ENCODE results near the gene CEP164. TPM values are rescaled to one million over a fixed set of nuclear protein-coding genes. Genes with fewer than 3 reads are reported as not detected.

Gene CEP164
- total and polyA plus RNA-seq, 4 experiments from 2014 or later: 12.7 to 42.5 (median 33.2) TPM

- Histone ChIP-seq H3K36me3 (ENCODE audit: insufficient read depth, low read length) (peaks cover 35% of the 10 kb centered on the region), H3K4me3 (ENCODE audit: low read length in 2 of 2) (no peak overlapping the region), H3K27me3 (ENCODE audit: insufficient read depth, low read length) (no peaks in the 10 kb centered on the region), H3K4me1 (ENCODE audit: insufficient read depth, low read length) (peaks cover 44% of the 10 kb centered on the region), H3K27ac (ENCODE audit: low read depth, low read length) (no peak overlapping the region), H3K9me3 (ENCODE audit: control insufficient read depth in 1 of 2, low read length in 2 of 2) (no peaks in the 10 kb centered on the region)
- Mint-ChIP-seq H3K27me3 (no peaks in the 10 kb centered on the region), H3K27ac (no peak overlapping the region), H3K4me1 (peaks cover 42 to 80% (median 62%) of the 10 kb centered on the region in 4 donors), H3K4me3 (no peak overlapping the region), H3K36me3 (peaks cover 57 to 69% of the 10 kb centered on the region in 2 donors), H3K9me3 (no peaks in the 10 kb centered on the region)
- CTCF ChIA-PET (ENCODE audit: partially characterized antibody): no interaction called here
- POLR2A ChIA-PET (ENCODE audit: partially characterized antibody): interaction anchor here (1.5 to 1.8 kb wide), 3 partner anchors 9 to 53 kb away, joined by 4 to 5 read pairs (median 4); partner anchors contain the start of genes CEP164 and PCSK7
- intact Hi-C loops (cut with micrococcal nuclease): no loop called here
- DNase-seq: no peak
These were observed 43.6 kb upstream of the CEP164 start for GRCh38 chr11:117284053-117284452.

DNA sequence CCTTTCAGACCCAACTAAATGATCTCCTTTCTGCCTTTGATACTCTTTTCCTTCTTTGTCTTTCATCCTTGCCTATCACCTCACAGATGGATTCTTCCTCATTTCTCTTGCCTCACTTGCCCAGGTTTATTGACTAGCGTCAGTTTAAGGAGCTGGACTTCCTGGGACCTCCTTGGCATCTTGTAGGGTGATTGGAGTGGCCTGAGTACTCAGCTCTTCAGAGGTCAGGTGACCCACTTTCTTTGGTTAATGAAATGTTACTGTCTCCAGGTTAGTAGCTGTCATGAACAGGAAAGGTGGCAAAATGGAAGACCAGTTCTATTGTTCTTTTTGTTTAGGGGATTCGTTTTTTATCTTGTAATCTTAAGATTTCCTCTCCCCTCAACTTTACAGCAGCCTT lies 41.1 kb upstream of the CEP164 start:
- POLR2A ChIA-PET (ENCODE audit: partially characterized antibody): interaction anchor here (1.5 to 1.6 kb wide), 2 partner anchors 41 to 55 kb away, joined by 6 to 8 read pairs; partner anchors contain the start of genes CEP164, PCSK7 and RNF214
- Histone ChIP-seq H3K36me3 (ENCODE audit: insufficient read depth, low read length) (peaks cover 35% of the 10 kb centered on the region), H3K4me3 (ENCODE audit: low read length in 2 of 2) (no peak overlapping the region), H3K27ac (ENCODE audit: low read depth, low read length) (no peak overlapping the region), H3K9me3 (ENCODE audit: control insufficient read depth in 1 of 2, low read length in 2 of 2) (no peaks in the 10 kb centered on the region), H3K4me1 (ENCODE audit: insufficient read depth, low read length) (peaks cover 19% of the 10 kb centered on the region), H3K27me3 (ENCODE audit: insufficient read depth, low read length) (no peaks in the 10 kb centered on the region)
- Mint-ChIP-seq H3K27ac (peak overlapping the region; percentile 1 to 76 (median 59)), H3K9me3 (no peaks in the 10 kb centered on the region), H3K27me3 (no peaks in the 10 kb centered on the region), H3K4me1 (peaks cover 25 to 55% (median 44%) of the 10 kb centered on the region in 4 donors), H3K4me3 (no peak overlapping the region), H3K36me3 (peaks cover 71 to 73% of the 10 kb centered on the region in 2 donors)
- CTCF ChIA-PET (ENCODE audit: partially characterized antibody): interaction anchor here (0.9 to 1.6 kb wide), 3 partner anchors 40 to 71 kb away, joined by 3 to 5 read pairs (median 3); no protein-coding TSS in a partner anchor
- intact Hi-C loops (cut with micrococcal nuclease): no loop called here
- no peak for DNase-seq

- peaks cover 8% of the 10 kb centered on the region for H3K4me1 ChIP-seq (ENCODE audit: insufficient read depth, low read length)
- no peak for DNase-seq
- no peak overlapping the region for H3K4me3 ChIP-seq (ENCODE audit: low read length in 2 of 2)
- Mint-ChIP-seq H3K4me3 (no peak overlapping the region), H3K27ac (peak overlapping the region; percentile 16 to 71 (median 60)), H3K27me3 (no peaks in the 10 kb centered on the region), H3K9me3 (no peaks in the 10 kb centered on the region), H3K36me3 (peaks cover 61 to 63% of the 10 kb centered on the region in 2 donors), H3K4me1 (peaks cover 14 to 44% (median 34%) of the 10 kb centered on the region in 4 donors)
- intact Hi-C loops (cut with micrococcal nuclease): no loop called here
- no peaks in the 10 kb centered on the region for H3K9me3 ChIP-seq (ENCODE audit: control insufficient read depth in 1 of 2, low read length in 2 of 2)
- ChIA-PET POLR2A (ENCODE audit: partially characterized antibody) (interaction anchor here (0.9 to 4.7 kb wide), 3 partner anchors 7 to 40 kb away, joined by 3 to 19 read pairs (median 4); partner anchors contain the start of gene CEP164), CTCF (ENCODE audit: partially characterized antibody) (no interaction called here)
- H3K27me3 ChIP-seq (ENCODE audit: insufficient read depth, low read length): no peaks in the 10 kb centered on the region
- no peak overlapping the region for H3K27ac ChIP-seq (ENCODE audit: low read depth, low read length)
- peaks cover 30% of the 10 kb centered on the region for H3K36me3 ChIP-seq (ENCODE audit: insufficient read depth, low read length)
These were observed 40.0 kb upstream of the CEP164 start for GRCh38 chr11:117287668-117288067.

GRCh38 chr11:117289795-117290194 lies 37.9 kb upstream of the CEP164 start:
- Mint-ChIP-seq H3K27ac (peak overlapping the region in 2 of 7 donors; percentile 10 to 18), H3K9me3 (no peaks in the 10 kb centered on the region), H3K4me1 (peaks cover 10 to 35% (median 28%) of the 10 kb centered on the region in 4 donors), H3K4me3 (no peak overlapping the region), H3K36me3 (peaks cover 54% of the 10 kb centered on the region in 2 donors), H3K27me3 (no peaks in the 10 kb centered on the region)
- no peak overlapping the region for H3K27ac ChIP-seq (ENCODE audit: low read depth, low read length)
- no peaks in the 10 kb centered on the region for H3K9me3 ChIP-seq (ENCODE audit: control insufficient read depth in 1 of 2, low read length in 2 of 2)
- POLR2A ChIA-PET (ENCODE audit: partially characterized antibody): interaction anchor here (4.7 kb wide), 1 partner anchor 9 kb away, joined by 19 read pairs; no protein-coding TSS in a partner anchor
- H3K4me3 ChIP-seq (ENCODE audit: low read length in 2 of 2): no peak overlapping the region
- H3K36me3 ChIP-seq (ENCODE audit: insufficient read depth, low read length): peaks cover 17% of the 10 kb centered on the region
- CTCF ChIA-PET (ENCODE audit: partially characterized antibody): no interaction called here
- H3K4me1 ChIP-seq (ENCODE audit: insufficient read depth, low read length): peaks cover 6% of the 10 kb centered on the region
- no peaks in the 10 kb centered on the region for H3K27me3 ChIP-seq (ENCODE audit: insufficient read depth, low read length)
- DNase-seq: no peak
- intact Hi-C loops (cut with micrococcal nuclease): no loop called here

DNA sequence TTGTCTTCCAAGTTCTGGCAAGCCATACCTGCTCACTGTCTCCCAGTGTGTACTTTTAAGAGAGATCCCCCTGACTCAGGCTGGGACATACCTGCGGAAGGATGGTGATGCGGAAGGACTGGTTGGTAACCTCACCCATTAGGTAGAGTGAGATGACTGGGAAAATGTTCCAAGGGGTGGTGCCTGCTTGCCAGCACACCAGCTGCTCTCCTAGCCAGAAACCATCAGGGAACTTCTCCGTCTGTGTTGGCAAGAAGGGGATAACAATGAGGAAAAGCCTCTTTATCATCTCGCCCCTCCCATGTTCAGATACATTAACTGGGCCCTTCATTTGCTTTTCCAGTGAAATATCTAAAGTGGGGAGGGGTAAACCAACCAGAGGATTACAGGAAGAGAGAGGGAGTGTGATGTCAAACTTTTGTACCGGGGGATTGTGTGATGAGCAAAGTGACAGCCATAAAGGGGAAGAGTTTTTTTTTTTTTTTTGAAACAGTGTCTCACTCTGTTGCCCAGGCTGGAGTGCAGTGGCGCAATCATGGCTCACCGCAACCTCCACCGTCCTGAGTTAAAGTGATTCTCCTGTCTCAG lies 36.8 kb upstream of the CEP164 start, which contains the start of gene BACE1-AS:
BACE1-AS (plus strand) TSS at position 538 of the 588 bp plus-strand sequence.
- Histone ChIP-seq H3K9me3 (ENCODE audit: control insufficient read depth in 1 of 2, low read length in 2 of 2) (no peaks in the 10 kb centered on the region), H3K27ac (ENCODE audit: low read depth, low read length) (no peak within 1 kb of the TSS), H3K4me3 (ENCODE audit: low read length in 2 of 2) (no peak within 1 kb of the TSS), H3K4me1 (ENCODE audit: insufficient read depth, low read length) (peaks cover 6% of the 10 kb centered on the region), H3K36me3 (ENCODE audit: insufficient read depth, low read length) (peaks cover 7% of the 10 kb centered on the region), H3K27me3 (ENCODE audit: insufficient read depth, low read length) (no peaks in the 10 kb centered on the region)
- ChIA-PET POLR2A (ENCODE audit: partially characterized antibody) (interaction anchor here (0.9 to 4.7 kb wide), 3 partner anchors 11 to 60 kb away, joined by 3 to 19 read pairs (median 3); no protein-coding TSS in a partner anchor), CTCF (ENCODE audit: partially characterized antibody) (no interaction called here)
- DNase-seq: no peak
- intact Hi-C loops (cut with micrococcal nuclease): no loop called here
- Mint-ChIP-seq H3K27me3 (no peaks in the 10 kb centered on the region), H3K4me3 (no peak within 1 kb of the TSS), H3K36me3 (peaks cover 45 to 47% of the 10 kb centered on the region in 2 donors), H3K9me3 (no peaks in the 10 kb centered on the region), H3K4me1 (peaks cover 9 to 31% (median 18%) of the 10 kb centered on the region in 4 donors), H3K27ac (peak within 1 kb of the TSS in 5 of 7 donors; percentile 8 to 60 (median 46))

- Histone ChIP-seq H3K4me1 (ENCODE audit: insufficient read depth, low read length) (no peaks in the 10 kb centered on the region), H3K9me3 (ENCODE audit: control insufficient read depth in 1 of 2, low read length in 2 of 2) (no peaks in the 10 kb centered on the region), H3K4me3 (ENCODE audit: low read length in 2 of 2) (no peak overlapping the region), H3K27ac (ENCODE audit: low read depth, low read length) (no peak overlapping the region), H3K36me3 (ENCODE audit: insufficient read depth, low read length) (peaks cover 5% of the 10 kb centered on the region), H3K27me3 (ENCODE audit: insufficient read depth, low read length) (no peaks in the 10 kb centered on the region)
- H3K4me1 Mint-ChIP-seq: peaks cover 0 to 14% (median 9%) of the 10 kb centered on the region in 4 donors
- H3K36me3 Mint-ChIP-seq: peaks cover 34 to 38% of the 10 kb centered on the region in 2 donors
- peak overlapping the region in 2 of 7 donors; percentile 15 to 52 for H3K27ac Mint-ChIP-seq
- no peaks in the 10 kb centered on the region for H3K27me3 Mint-ChIP-seq
- DNase-seq: no peak
- H3K9me3 Mint-ChIP-seq: no peaks in the 10 kb centered on the region
- ChIA-PET CTCF (ENCODE audit: partially characterized antibody) (no interaction called here), POLR2A (ENCODE audit: partially characterized antibody) (no interaction called here)
- H3K4me3 Mint-ChIP-seq: no peak overlapping the region
- intact Hi-C loops (cut with micrococcal nuclease): no loop called here
These were observed 35.0 kb upstream of the CEP164 start for GRCh38 chr11:117292616-117293015.

GRCh38 chr11:117295438-117296137 lies 32.1 kb upstream of the CEP164 start:
- Mint-ChIP-seq H3K4me1 (peaks cover under 1% of the 10 kb centered on the region in 4 donors), H3K4me3 (no peak overlapping the region), H3K9me3 (no peaks in the 10 kb centered on the region), H3K27me3 (no peaks in the 10 kb centered on the region), H3K36me3 (peaks cover 13% of the 10 kb centered on the region in 2 donors), H3K27ac (peak overlapping the region in 3 of 7 donors; percentile 9 to 57 (median 48))
- no peaks in the 10 kb centered on the region for H3K36me3 ChIP-seq (ENCODE audit: insufficient read depth, low read length)
- ChIA-PET POLR2A (ENCODE audit: partially characterized antibody) (interaction anchor here (0.6 kb wide), 1 partner anchor 9 kb away, joined by 3 read pairs; no protein-coding TSS in a partner anchor), CTCF (ENCODE audit: partially characterized antibody) (interaction anchor here (0.5 to 0.6 kb wide), 2 partner anchors 9 to 11 kb away, joined by 3 read pairs; no protein-coding TSS in a partner anchor)
- H3K4me3 ChIP-seq (ENCODE audit: low read length in 2 of 2): no peak overlapping the region
- no peaks in the 10 kb centered on the region for H3K4me1 ChIP-seq (ENCODE audit: insufficient read depth, low read length)
- no peak overlapping the region for H3K27ac ChIP-seq (ENCODE audit: low read depth, low read length)
- no peaks in the 10 kb centered on the region for H3K27me3 ChIP-seq (ENCODE audit: insufficient read depth, low read length)
- intact Hi-C loops (cut with micrococcal nuclease): no loop called here
- no peaks in the 10 kb centered on the region for H3K9me3 ChIP-seq (ENCODE audit: control insufficient read depth in 1 of 2, low read length in 2 of 2)
- no peak for DNase-seq

Measured in CD4-positive, alpha-beta memory T cell (primary cell).